ENCODE data around the gene RSPH3. TPM values are rescaled to one million over a fixed set of nuclear protein-coding genes. Genes with fewer than 3 reads are reported as not detected.
"Not testable (repeated sequence)": the region's sequence is repeated elsewhere in the genome, so short reads cannot be mapped to it uniquely, and the experiment has no call there.

The RSPH3 gene
- total RNA-seq, 4 donors from 2014 or later = 16.8 to 22.5 (median 20.2) TPM

- Histone ChIP-seq H3K27me3 (no peaks in the 10 kb centered on the region), H3K27ac (no peak overlapping the region), H3K4me3 (replicated peaks in 1 of 3) (no peak overlapping the region), H3K9me3 (no peaks in the 10 kb centered on the region), H3K4me1 (no peaks in the 10 kb centered on the region), H3K36me3 (no peaks in the 10 kb centered on the region)
- DNase-seq = no peak
- 75 to 96% methylated on average over 2 of the region's 2 CpGs for WGBS, 2 donors
- no peak for TF ChIP-seq CTCF (IDR thresholded peaks at IDR 0.05)
- no peak for TF ChIP-seq POLR2A (IDR thresholded peaks at IDR 0.05)
- intact Hi-C loops (cut with DNase I) = no loop called here
These were observed 8.8 kb downstream of the RSPH3 start for GRCh38 chr6:158991017-158991723.

GRCh38 chr6:158989711-158990110 lies 10.3 kb downstream of the RSPH3 start:
- intact Hi-C loops (cut with DNase I) = not testable (repeated sequence)

GRCh38 chr6:158988477-158988876 lies 11.5 kb downstream of the RSPH3 start:
- H3K36me3 ChIP-seq = no peaks in the 10 kb centered on the region
- DNase-seq = no peak
- 95 to 98% methylated on average over 1 of the region's 1 CpG for WGBS, 2 donors
- no peaks in the 10 kb centered on the region for H3K27me3 ChIP-seq
- no peak overlapping the region for H3K4me3 ChIP-seq (replicated peaks in 1 of 3)
- intact Hi-C loops (cut with DNase I) = no loop called here
- no peaks in the 10 kb centered on the region for H3K4me1 ChIP-seq
- no peak overlapping the region for H3K27ac ChIP-seq
- TF ChIP-seq CTCF (IDR thresholded peaks at IDR 0.05) (no peak), POLR2A (IDR thresholded peaks at IDR 0.05) (no peak)
- no peaks in the 10 kb centered on the region for H3K9me3 ChIP-seq

More at GRCh38 chr6:158989711-158990110, 10.3 kb downstream of the RSPH3 start:
- not testable (repeated sequence) for H3K27me3 ChIP-seq; H3K27ac ChIP-seq; H3K36me3 ChIP-seq; H3K4me1 ChIP-seq; H3K4me3 ChIP-seq (replicated peaks in 1 of 3); DNase-seq; H3K9me3 ChIP-seq
- 89 to 93% methylated on average over 2 of the region's 2 CpGs for WGBS, 2 donors

GRCh38 chr6:158987657-158988056 lies 12.3 kb downstream of the RSPH3 start:
- H3K4me3 ChIP-seq (replicated peaks in 1 of 3) = no peak overlapping the region
- intact Hi-C loops (cut with DNase I) = no loop called here
- H3K9me3 ChIP-seq = no peaks in the 10 kb centered on the region
- 93 to 96% methylated on average over 1 of the region's 1 CpG for WGBS, 2 donors
- no peaks in the 10 kb centered on the region for H3K27me3 ChIP-seq
- DNase-seq = no peak
- H3K4me1 ChIP-seq = no peaks in the 10 kb centered on the region
- no peak overlapping the region for H3K27ac ChIP-seq
- TF ChIP-seq POLR2A (IDR thresholded peaks at IDR 0.05) (no peak), CTCF (IDR thresholded peaks at IDR 0.05) (no peak)
- no peaks in the 10 kb centered on the region for H3K36me3 ChIP-seq

GRCh38 chr6:158978757-158979156 lies 21.2 kb downstream of the RSPH3 start:
- Histone ChIP-seq H3K27me3 (no peaks in the 10 kb centered on the region), H3K4me1 (no peaks in the 10 kb centered on the region), H3K9me3 (no peaks in the 10 kb centered on the region), H3K4me3 (replicated peaks in 1 of 3) (no peak overlapping the region), H3K36me3 (peaks cover 3 to 11% of the 10 kb centered on the region in 2 donors), H3K27ac (no peak overlapping the region)
- no peak for DNase-seq
- 100% methylated on average over 3 of the region's 3 CpGs for WGBS, 2 donors
- no peak for TF ChIP-seq CTCF (IDR thresholded peaks at IDR 0.05)
- no peak for TF ChIP-seq POLR2A (IDR thresholded peaks at IDR 0.05)
- intact Hi-C loops (cut with DNase I) = no loop called here
